OCI-LY7 (cell line): ENCODE data around the gene IQGAP2.

ENCODE experiments used
- CTCF ChIP-seq: fragments of 200-600 bp; sonication (generic); conservative IDR thresholded peaks from 2 replicates; pipeline ENCODE4 v1.5.1; 2014; ENCODE audit warnings: mild to moderate bottlenecking, antibody characterized with exemption, low read length, moderate library complexity, mixed read lengths
- EZH2phosphoT487 ChIP-seq: fragments of 200-600 bp; sonication (generic); IDR thresholded peaks from 2 replicates; pipeline ENCODE4 v1.6.1; 2018; ENCODE audit warnings: low read depth, borderline replicate concordance, mild to moderate bottlenecking, mixed run types, antibody characterized with exemption, low read length, moderate library complexity, mixed read lengths

- TF ChIP-seq CTCF (peak; percentile 85), EZH2phosphoT487 (no peak)
Observed at GRCh38 chr5:76544268-76544926, 141.3 kb downstream of the IQGAP2 start.
